SHP77 (cell line): ENCODE results near the gene PVALEF.

Experiments
- DNase-seq, 2 experiments: peaks; one replicate each; lab custom pipeline; 2025; lab: John Stamatoyannopoulos, UW

PVALEF gene

DNA sequence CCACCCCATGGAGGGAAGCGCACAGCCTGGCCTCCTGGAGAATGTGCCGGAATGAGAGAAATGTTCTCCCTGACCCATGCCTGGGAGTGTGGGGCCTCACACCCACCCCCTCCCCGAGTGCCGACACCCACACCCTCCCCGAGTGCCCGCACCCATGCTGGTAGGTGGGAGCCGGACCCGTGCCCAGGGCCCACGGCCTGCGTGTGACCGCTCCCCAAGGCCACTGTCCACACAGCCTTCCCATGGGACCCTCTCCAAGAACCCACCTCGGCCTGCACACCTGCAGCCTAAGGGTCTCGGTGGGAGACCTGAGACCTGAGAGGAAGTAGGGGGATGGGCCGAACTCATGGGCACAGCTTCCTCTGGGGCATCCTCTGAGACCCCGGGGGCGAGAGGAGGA, 3.3 kb upstream of the PVALEF start:
- no peak for DNase-seq

- no peak for DNase-seq
These were observed 2.8 kb upstream of the PVALEF start for GRCh38 chr17:81162491-81162890.

- DNase-seq: no peak
These were observed 2.1 kb upstream of the PVALEF start for GRCh38 chr17:81163051-81163695.

DNA sequence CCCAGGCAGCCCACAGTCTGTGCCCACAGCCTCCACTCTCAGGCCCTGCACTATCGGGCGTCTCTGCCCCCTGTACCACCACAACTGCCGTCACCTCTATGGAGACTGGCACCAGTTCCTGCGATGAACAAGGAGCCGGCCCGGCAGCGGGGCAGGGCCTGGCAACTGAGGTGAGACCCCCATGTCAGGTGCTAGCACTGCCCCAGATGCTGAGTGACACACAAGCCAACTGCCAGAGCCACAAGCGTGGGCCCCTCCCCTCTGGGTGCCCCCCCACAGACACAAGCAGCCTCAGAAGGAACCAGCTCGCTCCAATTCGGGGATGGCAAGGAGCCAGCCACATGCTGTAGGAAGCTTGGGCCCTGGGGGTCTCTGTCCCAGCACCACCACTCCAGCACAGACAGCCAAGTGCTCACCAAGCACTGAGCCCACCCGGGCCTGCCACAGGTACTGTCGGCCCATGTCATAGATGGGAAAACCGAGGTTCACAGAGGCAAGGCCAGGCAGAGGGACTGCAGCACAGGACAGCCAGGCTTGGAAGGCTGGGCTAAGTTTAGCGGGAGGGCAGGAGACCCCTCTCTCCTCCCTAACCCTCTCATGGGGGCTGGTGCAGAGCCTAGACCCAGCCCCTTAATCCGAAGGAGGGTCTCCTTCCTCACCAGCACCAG, 1.5 kb upstream of the PVALEF start:
- no peak for DNase-seq

- DNase-seq: peak; percentile 42 to 57
These were observed 699 bp upstream of the PVALEF start for GRCh38 chr17:81164371-81165245.

- no peak for DNase-seq
These were observed 756 bp downstream of the PVALEF start, which contains the start of gene AATK for GRCh38 chr17:81166033-81166492. Gene AATK (minus strand): TSS chr17:81166221. CDS start chr17:81165992, 229 bp downstream.

GRCh38 chr17:81167194-81167524, 1.9 kb downstream of the PVALEF start:
- DNase-seq: no peak

DNA sequence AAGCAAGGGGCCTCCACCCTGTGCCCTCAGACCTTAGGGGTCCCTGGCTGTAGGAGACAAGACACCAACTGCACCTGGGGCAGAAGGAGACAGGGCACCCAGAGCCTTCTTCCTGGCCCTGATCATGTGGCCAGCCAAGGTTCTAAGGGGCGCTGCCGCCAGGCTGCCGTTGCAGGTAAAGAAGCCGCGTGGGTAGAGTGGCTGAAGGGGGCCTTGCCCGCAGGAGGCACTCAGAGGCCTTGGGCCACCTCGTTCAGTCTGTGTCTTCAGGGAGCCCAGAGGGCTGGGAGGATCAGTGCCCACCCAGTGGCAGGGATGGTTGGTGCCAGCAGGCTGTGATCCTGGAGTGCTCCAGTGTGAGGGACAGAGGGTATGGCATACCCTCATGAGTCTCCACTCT, 2.3 kb downstream of the PVALEF start:
- DNase-seq: no peak

GRCh38 chr17:81169870-81170309, 4.6 kb downstream of the PVALEF start:
- DNase-seq: no peak

DNA sequence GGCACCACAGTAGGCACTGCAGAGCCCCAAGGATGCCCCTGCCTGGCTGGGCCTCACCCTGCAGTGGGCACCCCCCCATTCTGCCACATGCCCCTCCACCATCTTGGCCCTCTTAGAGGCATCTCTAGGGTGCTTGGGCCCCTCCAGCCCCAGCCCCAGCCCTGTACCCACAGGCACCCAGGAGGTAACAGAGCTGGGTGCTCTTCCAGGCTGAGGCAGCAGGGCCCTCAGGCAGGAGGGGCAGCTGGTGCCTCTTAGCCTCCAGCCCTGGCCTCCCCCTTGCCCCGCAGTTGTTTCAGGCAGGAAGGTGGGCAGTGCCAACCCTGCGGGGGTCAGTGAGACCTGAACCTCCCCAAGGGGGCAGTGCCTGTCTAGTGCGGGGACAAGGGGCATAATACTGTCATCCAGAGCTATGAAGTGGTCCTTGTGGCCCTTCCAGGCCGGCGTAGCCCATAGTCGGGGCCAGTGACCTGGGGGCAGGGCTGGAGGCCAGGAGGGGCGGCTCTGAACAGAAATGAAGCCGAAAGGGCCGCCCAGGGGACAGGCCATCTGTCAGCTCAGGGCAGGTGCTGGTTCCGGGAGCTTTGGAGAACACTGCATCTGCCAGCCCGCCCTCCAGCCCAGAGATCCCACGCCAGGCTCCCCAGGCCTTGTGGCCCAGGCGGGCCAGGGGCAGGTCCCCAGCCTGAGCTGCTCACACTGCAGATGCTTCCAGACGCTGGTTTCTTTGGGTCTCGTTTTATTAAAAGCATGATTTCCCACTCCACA, 5.6 kb downstream of the PVALEF start:
- DNase-seq: no peak

GRCh38 chr17:81171941-81172340, 6.6 kb downstream of the PVALEF start:
- no peak for DNase-seq

GRCh38 chr17:81173052-81173761, 7.9 kb downstream of the PVALEF start:
- no peak for DNase-seq

- DNase-seq: no peak
These were observed 8.5 kb downstream of the PVALEF start for GRCh38 chr17:81173762-81174155.

DNA sequence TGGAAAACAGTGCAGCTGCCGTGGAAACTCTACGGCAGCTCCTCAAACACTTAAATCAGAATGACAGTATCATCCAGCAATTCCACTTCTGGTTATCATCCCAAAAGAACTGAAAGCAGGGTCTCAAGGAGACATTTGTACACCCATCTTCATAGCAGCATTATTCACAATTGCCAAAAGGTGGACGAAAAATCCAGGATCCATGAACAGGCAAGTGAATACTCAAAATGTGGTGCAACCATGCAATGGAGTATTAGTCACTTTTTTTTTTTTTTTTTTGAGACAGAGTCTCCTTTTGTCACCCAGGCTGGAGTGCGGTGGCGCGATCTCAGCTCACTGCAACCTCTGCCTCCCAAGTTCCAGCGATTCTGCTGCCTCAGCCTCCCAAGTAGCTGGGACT, 11.4 kb downstream of the PVALEF start:
- no peak for DNase-seq

DNA sequence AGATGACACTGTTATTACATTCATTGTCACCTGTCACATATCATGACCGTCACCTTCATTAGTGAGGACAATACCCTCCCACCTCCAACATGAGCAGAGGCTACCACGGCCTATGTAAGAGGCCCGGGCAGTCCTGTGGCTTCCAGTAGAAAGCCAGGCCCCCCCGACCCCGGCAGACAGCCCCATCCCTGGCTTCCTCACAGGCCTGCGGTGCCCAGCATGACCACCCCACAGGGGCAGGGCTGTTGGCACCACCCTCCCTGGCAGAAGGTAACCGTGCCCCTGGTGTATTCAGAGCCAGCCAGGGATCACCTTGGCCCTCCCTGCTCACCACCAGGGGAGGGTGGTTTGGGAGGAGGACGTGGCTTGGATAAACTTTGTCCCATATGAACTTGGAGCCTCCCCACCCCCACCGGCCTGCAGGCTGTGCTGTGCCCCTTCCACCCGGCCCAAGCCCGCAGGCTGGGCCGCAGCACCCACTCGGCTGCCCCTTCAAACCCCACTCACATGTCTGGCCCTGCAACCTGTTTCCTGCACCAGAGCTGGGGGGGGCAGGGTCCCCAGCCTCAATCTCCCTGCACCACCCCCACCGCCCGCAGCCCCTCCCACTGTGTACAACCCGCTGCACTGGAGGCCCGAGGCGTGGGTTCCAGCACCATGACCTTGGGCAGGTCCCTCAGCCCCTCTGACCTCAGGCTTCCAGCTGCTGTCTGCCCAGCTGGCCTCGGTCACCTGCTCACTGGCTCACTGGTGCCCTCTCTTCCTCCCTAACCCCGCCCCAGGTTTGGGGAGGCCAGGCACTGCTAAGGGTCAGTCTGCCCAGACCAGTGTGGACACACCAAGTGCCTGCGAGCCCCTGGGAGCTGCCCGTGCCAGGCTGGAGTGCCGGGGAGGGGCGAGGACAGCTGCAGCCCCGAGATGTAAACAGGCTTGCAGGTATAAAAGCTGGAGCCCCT, 13.1 kb downstream of the PVALEF start:
- no peak for DNase-seq

GRCh38 chr17:81179220-81179619, 13.9 kb downstream of the PVALEF start:
- DNase-seq: no peak

GRCh38 chr17:81179861-81180260, 14.6 kb downstream of the PVALEF start:
- DNase-seq: no peak

DNA sequence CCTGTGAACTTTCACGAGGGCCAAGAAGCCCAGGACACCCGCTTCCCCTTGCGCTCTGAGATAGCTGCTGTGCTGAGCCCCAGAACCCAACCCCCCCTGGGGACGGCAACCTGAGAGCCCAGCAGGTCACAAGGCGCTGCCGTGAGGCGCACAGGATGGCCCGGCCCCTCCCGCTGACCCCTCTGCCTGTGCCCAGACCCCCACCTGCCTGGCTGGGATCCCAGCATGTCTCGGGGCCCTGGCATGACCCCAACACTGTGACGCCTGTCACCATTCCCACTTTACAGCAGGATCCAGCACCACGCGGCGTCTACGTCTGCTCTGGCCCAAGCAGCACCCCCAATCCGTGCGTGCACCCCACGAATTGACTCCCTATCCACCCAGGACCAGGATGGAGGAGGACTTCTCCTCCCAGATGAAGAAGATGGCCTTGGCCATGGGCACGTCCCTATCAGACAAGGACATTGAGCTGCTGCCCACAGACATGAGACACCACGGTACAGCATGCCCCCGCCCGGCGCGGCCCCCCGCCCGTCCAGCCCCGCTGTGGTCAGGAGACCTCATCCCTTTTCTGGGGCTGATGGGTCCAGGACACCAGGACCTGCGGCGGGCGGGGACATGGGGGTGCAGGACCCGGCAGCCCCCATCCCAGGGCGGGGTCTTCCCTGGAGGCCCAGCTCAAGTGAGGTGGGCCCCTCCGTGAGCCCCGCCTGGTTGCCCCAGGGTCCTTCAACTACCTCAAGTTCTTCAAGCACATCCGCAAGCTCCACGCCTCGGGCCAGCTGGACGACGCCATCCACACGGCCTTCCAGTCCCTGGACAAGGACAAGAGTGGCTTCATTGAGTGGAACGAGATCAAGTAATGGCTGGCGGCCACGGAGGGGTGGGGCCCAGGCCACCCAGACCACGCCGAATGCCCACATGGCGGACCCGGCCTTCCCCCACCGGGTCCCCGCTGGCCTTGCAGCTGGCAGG, 15.8 kb downstream of the PVALEF start:
- no peak for DNase-seq

DNA sequence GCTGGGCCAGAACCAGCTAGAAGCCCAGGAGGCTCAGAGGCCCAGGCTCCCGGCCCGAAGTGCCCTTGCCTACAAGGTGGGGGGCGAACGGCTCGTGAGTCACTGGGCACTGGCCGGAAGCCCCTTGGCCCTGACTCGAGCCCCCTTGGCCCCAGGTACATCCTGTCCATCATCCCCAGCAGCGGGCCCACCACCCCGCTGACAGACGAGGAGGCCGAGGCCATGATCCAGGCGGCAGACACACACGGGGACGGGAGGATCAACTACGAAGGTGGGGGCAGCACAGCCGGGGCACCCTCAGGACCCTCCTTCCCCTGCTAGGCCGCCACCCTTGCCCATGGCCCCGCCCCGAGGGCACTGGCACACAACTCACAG, 16.5 kb downstream of the PVALEF start:
- DNase-seq: no peak
